Suprapubic skin (tissue), 4 donors: ENCODE measurements around the gene FFAR4. TPM values are rescaled to one million over a fixed set of nuclear protein-coding genes. Genes with fewer than 3 reads are reported as not detected.

Experiments
- DNase-seq, 2 donors: peaks; one replicate each; pipeline ENCODE4 v3.0.0-alpha.2; 2019; ENCODE audit warnings: low spot score in 2 of 2
- H3K27ac ChIP-seq: fragments of 200-600 bp; sonication (generic); one replicate; pipeline ENCODE4 v1.5.1; 2019
- H3K27me3 ChIP-seq: fragments of 200-600 bp; sonication (generic); one replicate; pipeline ENCODE4 v1.5.1; 2019
- H3K36me3 ChIP-seq: fragments of 200-600 bp; sonication (generic); one replicate; pipeline ENCODE4 v1.5.1; 2019
- H3K4me1 ChIP-seq: fragments of 200-600 bp; sonication (generic); one replicate; pipeline ENCODE4 v1.5.1; 2019
- H3K4me3 ChIP-seq: fragments of 200-600 bp; sonication (generic); one replicate; pipeline ENCODE4 v1.5.1; 2019; ENCODE audit warnings: mild to moderate bottlenecking
- H3K9me3 ChIP-seq: fragments of 200-600 bp; sonication (generic); one replicate; pipeline ENCODE4 v1.5.1; 2019
- EP300 ChIP-seq: sonication (generic); formaldehyde crosslinking; IDR thresholded peaks from one replicate; pipeline ENCODE4 v1.6.1; 2017; ENCODE audit warnings: antibody characterized with exemption
- POLR2A ChIP-seq, 2 donors: fragments of 450-650 bp; IDR thresholded peaks; one replicate each; pipeline ENCODE4 v1.6.1; 2017; ENCODE audit warnings: antibody characterized with exemption in 2 of 2, mild to moderate bottlenecking in 2 of 2, moderate library complexity in 2 of 2
- POLR2AphosphoS5 ChIP-seq, 3 donors: sonication (generic); formaldehyde crosslinking; IDR thresholded peaks; one replicate each; pipeline ENCODE4 v1.6.1; 2017; ENCODE audit warnings: antibody characterized with exemption in 3 of 3
- WGBS: methylation state at CpG from one replicate; pipeline ENCODE4 v1.1.5; 2018; 5-methylcytosine and 5-hydroxymethylcytosine counted together
- total RNA-seq, 4 donors: library from RNA; depleted of rRNA; stranded (reverse); fragments of >200 nt; gene quantifications; one replicate each; pipeline ENCODE4 v1.1.0, GENCODE V29; 2016
- TF ChIP-seq, protein P1 (sequence below), 2 donors: fragments of 200-600 bp in 1 of 2; fragments of 450-650 bp in 1 of 2; sonication (generic) in 1 of 2; IDR thresholded peaks; one replicate each; pipeline ENCODE4 v1.5.1; 2016 to 2019; ENCODE audit warnings: antibody characterized with exemption in 2 of 2, mild to moderate bottlenecking in 1 of 2, moderate library complexity in 1 of 2

Gene FFAR4
- total RNA-seq, 4 donors from 2014 or later, result 0.36 to 1.3 (median 0.77) TPM

DNA sequence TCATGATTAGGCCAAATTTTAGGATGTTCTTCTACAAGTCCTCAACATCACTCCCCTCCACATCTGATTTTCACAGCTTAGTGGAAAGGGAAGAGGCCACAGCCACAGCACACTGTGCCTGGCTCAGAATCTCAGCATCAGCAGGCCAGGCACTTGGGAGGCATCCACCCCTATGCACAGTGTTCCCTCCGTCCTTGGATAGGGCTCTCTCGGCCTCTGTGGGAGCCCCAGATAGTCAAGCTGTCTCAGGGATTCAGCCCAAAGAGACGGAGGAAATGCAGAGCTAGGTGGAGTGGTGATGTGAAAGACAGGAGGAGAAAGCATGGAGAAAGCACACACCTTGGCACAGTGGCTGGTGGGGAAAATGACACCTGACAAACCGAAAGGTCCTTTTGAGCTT is 33.3 kb downstream of the FFAR4 start:
- DNase-seq, result peak in 1 of 2 donors; percentile 21
- TF ChIP-seq, protein P1, sequence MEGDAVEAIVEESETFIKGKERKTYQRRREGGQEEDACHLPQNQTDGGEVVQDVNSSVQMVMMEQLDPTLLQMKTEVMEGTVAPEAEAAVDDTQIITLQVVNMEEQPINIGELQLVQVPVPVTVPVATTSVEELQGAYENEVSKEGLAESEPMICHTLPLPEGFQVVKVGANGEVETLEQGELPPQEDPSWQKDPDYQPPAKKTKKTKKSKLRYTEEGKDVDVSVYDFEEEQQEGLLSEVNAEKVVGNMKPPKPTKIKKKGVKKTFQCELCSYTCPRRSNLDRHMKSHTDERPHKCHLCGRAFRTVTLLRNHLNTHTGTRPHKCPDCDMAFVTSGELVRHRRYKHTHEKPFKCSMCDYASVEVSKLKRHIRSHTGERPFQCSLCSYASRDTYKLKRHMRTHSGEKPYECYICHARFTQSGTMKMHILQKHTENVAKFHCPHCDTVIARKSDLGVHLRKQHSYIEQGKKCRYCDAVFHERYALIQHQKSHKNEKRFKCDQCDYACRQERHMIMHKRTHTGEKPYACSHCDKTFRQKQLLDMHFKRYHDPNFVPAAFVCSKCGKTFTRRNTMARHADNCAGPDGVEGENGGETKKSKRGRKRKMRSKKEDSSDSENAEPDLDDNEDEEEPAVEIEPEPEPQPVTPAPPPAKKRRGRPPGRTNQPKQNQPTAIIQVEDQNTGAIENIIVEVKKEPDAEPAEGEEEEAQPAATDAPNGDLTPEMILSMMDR (IDR thresholded peaks at IDR 0.05), result no peak
- TF ChIP-seq POLR2A (IDR thresholded peaks at IDR 0.05) (no peak), POLR2AphosphoS5 (IDR thresholded peaks at IDR 0.05) (no peak), EP300 (no peak)
- Histone ChIP-seq H3K27me3 (peaks cover 41% of the 10 kb centered on the region), H3K9me3 (no peaks in the 10 kb centered on the region), H3K4me3 (no peak overlapping the region), H3K27ac (no peak overlapping the region), H3K36me3 (no peaks in the 10 kb centered on the region), H3K4me1 (peaks cover 14% of the 10 kb centered on the region)
- 86% methylated on average over 4 of the region's 4 CpGs for WGBS

DNA sequence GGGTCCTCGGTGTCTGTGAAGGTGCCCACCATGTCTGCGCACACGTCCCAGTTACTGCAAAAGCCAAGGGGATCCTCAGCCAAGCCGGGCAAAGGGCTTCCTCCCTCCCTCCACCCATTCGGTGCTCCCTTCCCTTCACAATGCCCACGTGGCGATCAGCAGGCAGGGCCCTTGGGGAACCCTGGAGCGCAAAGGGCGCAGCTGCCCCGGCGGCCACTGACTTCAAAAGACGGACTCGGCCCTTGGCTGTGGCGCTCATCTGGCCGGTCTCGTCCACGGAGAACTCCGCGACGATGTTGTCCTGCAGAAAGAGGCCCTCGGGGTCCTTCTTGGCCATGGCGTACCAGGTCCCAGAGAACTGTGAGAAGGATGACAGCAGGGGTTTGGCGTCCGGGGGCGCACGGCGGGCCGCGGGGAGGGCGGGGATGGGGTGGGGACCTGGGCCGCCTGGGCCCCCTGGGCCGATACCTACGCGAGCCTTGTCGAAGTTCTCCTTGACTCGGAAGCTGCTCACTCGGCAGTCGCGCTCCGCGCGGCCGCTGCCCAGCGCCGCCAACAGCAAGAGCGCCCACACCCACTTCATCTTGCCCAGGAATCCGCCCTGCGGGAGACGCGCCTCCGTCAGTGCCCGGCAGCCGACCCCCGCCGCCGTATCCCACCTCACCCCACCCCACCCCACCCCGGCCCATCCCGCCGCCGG is 34.1 kb downstream of the FFAR4 start:
- no peak overlapping the region for H3K27ac ChIP-seq
- H3K4me3 ChIP-seq, result peak overlapping the region; percentile 48
- no peak for DNase-seq
- H3K9me3 ChIP-seq, result no peaks in the 10 kb centered on the region
- H3K36me3 ChIP-seq, result no peaks in the 10 kb centered on the region
- TF ChIP-seq POLR2A (IDR thresholded peaks at IDR 0.05) (no peak), POLR2AphosphoS5 (IDR thresholded peaks at IDR 0.05) (no peak), EP300 (no peak)
- TF ChIP-seq, protein P1 (IDR thresholded peaks at IDR 0.05), result no peak
- H3K27me3 ChIP-seq, result peaks cover 46% of the 10 kb centered on the region
- WGBS, result 0% methylated on average over 16 of the region's 60 CpGs
- peaks cover 14% of the 10 kb centered on the region for H3K4me1 ChIP-seq

DNA sequence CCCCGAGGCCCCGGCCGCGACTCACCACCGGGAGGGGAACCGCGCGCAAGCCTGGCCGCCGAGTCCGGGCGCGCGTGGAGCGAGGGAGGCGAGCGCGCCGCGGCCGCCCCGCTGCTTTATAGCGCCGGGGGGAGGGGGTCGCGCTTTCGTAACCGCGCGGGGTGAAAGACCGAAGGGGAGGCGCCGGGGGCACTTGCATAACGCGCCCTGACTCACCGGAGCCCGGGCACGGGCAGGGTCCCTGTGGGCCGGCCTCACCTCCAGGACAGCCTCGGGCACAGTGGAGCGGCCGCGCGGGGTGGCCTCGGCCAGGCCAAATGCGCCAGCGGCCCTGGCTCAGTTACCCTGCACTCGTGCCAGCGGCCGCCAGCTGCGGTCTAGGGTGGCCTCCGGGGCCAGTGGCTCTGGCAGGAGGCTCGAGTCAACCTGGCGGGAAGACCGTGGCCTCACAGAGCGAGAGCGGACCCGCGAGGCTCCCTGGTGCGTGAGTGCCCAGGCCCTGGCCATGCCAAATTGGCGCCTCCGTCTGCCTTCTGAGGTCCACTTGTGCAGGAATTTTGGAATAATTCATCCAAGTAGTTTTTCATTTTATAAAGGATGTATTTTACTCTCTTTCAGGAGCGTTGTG is 34.8 kb downstream of the FFAR4 start, which contains the start of gene RBP4:
Gene RBP4, minus strand, starts transcription at position 90 of the 628 bp plus-strand sequence. CDS start 207 bp downstream, outside the sequence.
- peaks cover 46% of the 10 kb centered on the region for H3K27me3 ChIP-seq

DNA sequence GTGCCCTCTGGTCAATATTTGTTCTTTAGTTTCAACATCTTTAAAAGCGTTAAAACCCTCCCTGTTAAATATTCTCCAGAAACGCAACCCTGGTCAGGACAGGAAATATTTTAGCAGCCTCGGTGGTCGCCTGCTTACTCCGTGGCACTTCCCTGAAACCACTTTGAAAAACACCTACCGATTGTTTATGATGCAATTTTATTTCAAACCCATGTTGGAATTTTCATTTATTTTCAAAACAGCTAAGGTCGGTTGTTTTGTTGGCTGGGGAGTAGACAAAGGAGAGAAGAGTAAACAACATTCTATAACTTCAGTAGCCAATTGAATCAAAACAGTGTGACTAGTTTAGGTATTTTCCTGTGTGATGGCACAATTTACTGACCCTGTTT is 35.3 kb downstream of the FFAR4 start:
- H3K4me3 ChIP-seq, result peak overlapping the region; percentile 48
- DNase-seq, result no peak
- H3K9me3 ChIP-seq, result no peaks in the 10 kb centered on the region
- TF ChIP-seq POLR2AphosphoS5 (IDR thresholded peaks at IDR 0.05) (no peak), POLR2A (IDR thresholded peaks at IDR 0.05) (no peak), EP300 (no peak)
- TF ChIP-seq, protein P1 (IDR thresholded peaks at IDR 0.05), result no peak
- no peaks in the 10 kb centered on the region for H3K36me3 ChIP-seq
- peaks cover 46% of the 10 kb centered on the region for H3K27me3 ChIP-seq
- WGBS, result 13% methylated on average over 7 of the region's 7 CpGs
- H3K27ac ChIP-seq, result no peak overlapping the region
- H3K4me1 ChIP-seq, result peaks cover 14% of the 10 kb centered on the region

More for the DNA sequence above, 34.8 kb downstream of the FFAR4 start, which contains the start of gene RBP4:
- peaks cover 14% of the 10 kb centered on the region for H3K4me1 ChIP-seq
- H3K9me3 ChIP-seq, result no peaks in the 10 kb centered on the region
- H3K4me3 ChIP-seq, result peak within 1 kb of the TSS; percentile 48
- no peak within 1 kb of the TSS for H3K27ac ChIP-seq
- DNase-seq, result no peak
- 2% methylated on average over 12 of the region's 63 CpGs for WGBS
- TF ChIP-seq POLR2AphosphoS5 (IDR thresholded peaks at IDR 0.05) (no peak), EP300 (no peak), POLR2A (IDR thresholded peaks at IDR 0.05) (no peak)
- TF ChIP-seq, protein P1 (IDR thresholded peaks at IDR 0.05), result no peak
- no peaks in the 10 kb centered on the region for H3K36me3 ChIP-seq

DNA sequence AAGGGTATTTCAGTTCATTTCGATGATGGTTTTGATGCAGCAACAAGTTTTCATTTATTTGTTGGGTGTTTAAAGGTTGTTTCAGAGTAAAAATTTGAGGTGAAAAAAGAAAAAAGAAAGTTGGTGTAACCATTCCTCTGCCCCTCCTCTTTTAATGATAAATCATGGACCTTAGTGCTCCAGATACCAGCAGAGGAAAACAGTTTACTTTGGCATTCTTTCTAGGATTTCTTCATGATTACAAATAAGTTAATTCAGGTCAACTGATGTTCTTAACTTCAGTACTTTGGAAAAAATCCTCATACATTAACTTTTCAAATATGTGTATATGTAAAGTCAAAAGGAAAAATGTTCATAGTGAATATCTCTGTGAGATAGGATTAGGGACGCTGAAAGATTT is 36.6 kb downstream of the FFAR4 start:
- Histone ChIP-seq H3K36me3 (no peaks in the 10 kb centered on the region), H3K27me3 (peaks cover 46% of the 10 kb centered on the region)
- WGBS, result 94% methylated on average over 2 of the region's 2 CpGs

More for the DNA sequence above, 36.6 kb downstream of the FFAR4 start:
- H3K4me3 ChIP-seq, result no peak overlapping the region
- no peak overlapping the region for H3K27ac ChIP-seq
- H3K4me1 ChIP-seq, result peaks cover 14% of the 10 kb centered on the region
- no peaks in the 10 kb centered on the region for H3K9me3 ChIP-seq
- TF ChIP-seq POLR2AphosphoS5 (IDR thresholded peaks at IDR 0.05) (no peak), POLR2A (IDR thresholded peaks at IDR 0.05) (no peak), EP300 (no peak)
- TF ChIP-seq, protein P1 (IDR thresholded peaks at IDR 0.05), result no peak
- DNase-seq, result no peak
